ENCODE measurements around the gene CACNA1E.

Gene CACNA1E

DNA sequence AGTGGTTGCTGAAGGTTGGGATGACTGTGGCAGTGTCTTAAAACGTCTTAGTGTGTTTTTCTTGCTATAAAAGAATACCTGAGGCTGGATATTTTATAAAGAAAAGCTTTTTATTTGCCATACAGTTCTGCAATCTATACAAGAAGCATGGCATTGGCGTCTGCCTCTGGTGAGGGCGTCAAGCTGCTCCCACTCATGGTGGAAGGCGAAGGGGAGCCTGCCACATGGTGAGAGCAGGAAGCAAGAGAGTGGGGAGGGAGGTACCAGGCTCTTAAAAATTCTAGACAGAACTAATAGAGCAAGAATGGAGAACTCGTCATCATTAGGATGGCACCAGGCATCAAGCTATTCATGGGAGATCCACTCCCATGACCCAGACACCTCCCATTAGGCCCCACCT is 140.5 kb downstream of the CACNA1E start:
- no peaks in the 10 kb centered on the region for H3K27me3 ChIP-seq
- H3K9me3 ChIP-seq = no peaks in the 10 kb centered on the region
- no peak overlapping the region for H3K4me3 ChIP-seq
- H3K4me2 ChIP-seq = no peak overlapping the region
- no peak overlapping the region for H3K9ac ChIP-seq
- no peak for TF ChIP-seq Cebpa-rat (IDR thresholded peaks at IDR 0.05)
- no peaks in the 10 kb centered on the region for H3K36me3 ChIP-seq
- no peaks in the 10 kb centered on the region for H3K4me1 ChIP-seq
- H3K27ac ChIP-seq = no peak overlapping the region
- no peaks in the 10 kb centered on the region for H4K20me1 ChIP-seq

- Histone ChIP-seq H3K36me3 (no peaks in the 10 kb centered on the region), H3K9me3 (no peaks in the 10 kb centered on the region), H3K27me3 (no peaks in the 10 kb centered on the region), H3K4me3 (no peak overlapping the region), H3K4me2 (no peak overlapping the region), H3K27ac (no peak overlapping the region), H3K4me1 (no peaks in the 10 kb centered on the region), H3K9ac (no peak overlapping the region), H4K20me1 (no peaks in the 10 kb centered on the region)
- TF ChIP-seq Cebpa-rat (IDR thresholded peaks at IDR 0.05) = no peak
These were observed 143.1 kb downstream of the CACNA1E start for GRCh38 chr1:181626279-181626938.

- Histone ChIP-seq H4K20me1 (no peaks in the 10 kb centered on the region), H3K4me1 (no peaks in the 10 kb centered on the region), H3K9ac (no peak overlapping the region), H3K36me3 (no peaks in the 10 kb centered on the region), H3K4me2 (no peak overlapping the region), H3K27ac (no peak overlapping the region), H3K4me3 (no peak overlapping the region), H3K27me3 (no peaks in the 10 kb centered on the region), H3K9me3 (no peaks in the 10 kb centered on the region)
- TF ChIP-seq Cebpa-rat (IDR thresholded peaks at IDR 0.05) = no peak
These were observed 147.1 kb downstream of the CACNA1E start for GRCh38 chr1:181630398-181630797.

DNA sequence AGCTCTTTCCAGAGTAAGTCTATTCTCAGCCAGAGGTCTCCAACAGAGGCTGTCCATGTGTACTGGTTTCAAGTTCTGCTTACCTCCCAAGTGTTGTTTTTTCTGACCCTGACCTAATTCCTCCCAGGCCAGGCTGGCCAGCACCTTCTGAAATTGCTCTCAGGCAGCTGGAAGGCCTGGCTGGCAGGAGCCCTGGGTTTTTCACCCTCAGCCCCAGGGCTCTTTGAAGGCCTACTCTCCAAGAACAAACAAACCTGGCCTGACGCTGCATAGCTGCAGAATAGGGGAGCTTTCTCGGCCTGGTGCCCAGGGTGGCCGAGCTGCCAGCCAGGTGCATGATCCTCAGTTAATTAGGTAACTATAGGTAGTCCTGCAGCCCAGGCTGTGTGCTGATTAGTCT is 147.5 kb downstream of the CACNA1E start:
- no peaks in the 10 kb centered on the region for H3K36me3 ChIP-seq
- H3K4me3 ChIP-seq = no peak overlapping the region
- H3K4me1 ChIP-seq = no peaks in the 10 kb centered on the region
- no peaks in the 10 kb centered on the region for H4K20me1 ChIP-seq
- no peaks in the 10 kb centered on the region for H3K9me3 ChIP-seq
- H3K27me3 ChIP-seq = no peaks in the 10 kb centered on the region
- no peak for TF ChIP-seq Cebpa-rat (IDR thresholded peaks at IDR 0.05)
- no peak overlapping the region for H3K27ac ChIP-seq
- no peak overlapping the region for H3K4me2 ChIP-seq
- no peak overlapping the region for H3K9ac ChIP-seq

DNA sequence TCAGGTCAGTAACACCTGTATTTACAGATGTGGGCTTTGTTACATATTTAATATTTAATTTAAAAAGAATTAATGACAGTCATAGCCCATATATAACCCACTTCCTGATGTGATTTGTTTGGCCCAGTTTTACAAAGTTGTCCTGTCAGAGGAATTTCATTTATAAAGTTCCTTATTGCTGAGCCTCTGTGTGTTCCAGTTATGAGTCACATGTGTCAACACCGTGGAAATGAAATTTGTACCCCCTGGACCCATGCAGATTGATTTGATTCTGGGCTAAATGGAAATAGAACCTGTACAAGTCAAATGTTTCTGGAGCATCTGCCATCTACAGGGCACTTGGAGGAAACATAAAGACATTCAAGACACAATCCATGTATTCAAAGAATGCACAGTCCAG is 149.2 kb downstream of the CACNA1E start:
- Histone ChIP-seq H3K4me3 (no peak overlapping the region), H3K36me3 (no peaks in the 10 kb centered on the region), H3K4me2 (no peak overlapping the region), H3K27me3 (no peaks in the 10 kb centered on the region), H3K27ac (no peak overlapping the region), H3K9ac (no peak overlapping the region), H3K9me3 (no peaks in the 10 kb centered on the region), H3K4me1 (no peaks in the 10 kb centered on the region), H4K20me1 (no peaks in the 10 kb centered on the region)
- no peak for TF ChIP-seq Cebpa-rat (IDR thresholded peaks at IDR 0.05)

- H3K4me3 ChIP-seq = no peak overlapping the region
- H3K27ac ChIP-seq = no peak overlapping the region
- no peaks in the 10 kb centered on the region for H3K9me3 ChIP-seq
- no peak overlapping the region for H3K4me2 ChIP-seq
- H3K9ac ChIP-seq = no peak overlapping the region
- no peaks in the 10 kb centered on the region for H3K27me3 ChIP-seq
- no peaks in the 10 kb centered on the region for H3K4me1 ChIP-seq
- no peaks in the 10 kb centered on the region for H4K20me1 ChIP-seq
- no peak for TF ChIP-seq Cebpa-rat (IDR thresholded peaks at IDR 0.05)
- no peaks in the 10 kb centered on the region for H3K36me3 ChIP-seq
These were observed 149.6 kb downstream of the CACNA1E start for GRCh38 chr1:181632960-181633359.

DNA sequence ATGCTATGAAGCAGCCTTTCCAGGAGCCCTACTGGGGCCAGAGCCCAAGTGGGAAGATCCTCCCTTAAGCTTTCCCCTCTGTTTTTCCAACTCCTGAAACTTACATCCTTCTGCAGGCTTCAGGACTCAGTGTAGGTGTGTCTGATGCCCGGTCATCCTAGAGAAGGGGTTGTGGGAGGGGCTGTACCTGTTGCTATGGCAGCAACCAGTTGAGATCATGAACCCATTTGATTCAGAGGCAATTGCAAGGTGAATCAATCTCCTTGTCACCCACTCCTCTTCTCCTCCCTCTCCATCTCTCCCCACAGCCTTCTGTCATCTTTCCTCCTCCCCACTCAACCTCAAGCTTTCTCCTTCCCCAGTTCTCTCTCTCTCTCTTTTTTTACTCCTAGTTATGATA is 151.8 kb downstream of the CACNA1E start:
- Histone ChIP-seq H3K27me3 (no peaks in the 10 kb centered on the region), H3K9me3 (no peaks in the 10 kb centered on the region), H3K36me3 (no peaks in the 10 kb centered on the region), H3K9ac (no peak overlapping the region), H4K20me1 (no peaks in the 10 kb centered on the region), H3K4me1 (no peaks in the 10 kb centered on the region), H3K4me3 (no peak overlapping the region), H3K27ac (no peak overlapping the region), H3K4me2 (no peak overlapping the region)
- TF ChIP-seq Cebpa-rat (IDR thresholded peaks at IDR 0.05) = no peak

GRCh38 chr1:181637998-181638397 is 154.7 kb downstream of the CACNA1E start:
- Histone ChIP-seq H4K20me1 (no peaks in the 10 kb centered on the region), H3K9ac (no peak overlapping the region), H3K27me3 (no peaks in the 10 kb centered on the region), H3K4me1 (no peaks in the 10 kb centered on the region), H3K4me2 (no peak overlapping the region), H3K9me3 (no peaks in the 10 kb centered on the region), H3K27ac (no peak overlapping the region), H3K36me3 (no peaks in the 10 kb centered on the region), H3K4me3 (no peak overlapping the region)
- TF ChIP-seq Cebpa-rat (IDR thresholded peaks at IDR 0.05) = no peak

DNA sequence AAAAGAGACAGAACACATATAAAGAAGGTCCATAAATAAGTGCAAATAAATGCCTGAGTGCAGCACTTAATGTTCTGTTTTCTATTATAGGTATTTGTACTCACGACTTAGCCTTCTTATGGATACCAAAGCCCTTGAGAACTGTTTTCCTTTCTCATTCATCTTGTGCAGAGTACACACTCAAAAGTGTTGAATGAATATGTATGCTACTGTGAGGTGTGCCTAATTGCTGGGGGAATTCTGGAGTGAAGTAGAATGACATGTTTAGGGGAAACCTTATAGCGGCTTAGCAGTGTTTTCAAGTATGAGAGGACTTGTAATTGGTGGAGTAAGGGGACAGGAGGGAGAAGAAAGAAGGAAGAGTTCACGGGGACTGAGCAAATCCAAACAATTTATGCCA is 157.6 kb downstream of the CACNA1E start:
- H3K27me3 ChIP-seq = no peaks in the 10 kb centered on the region
- no peak overlapping the region for H3K9ac ChIP-seq
- H3K9me3 ChIP-seq = no peaks in the 10 kb centered on the region
- H3K4me2 ChIP-seq = no peak overlapping the region
- no peak overlapping the region for H3K4me3 ChIP-seq
- H3K36me3 ChIP-seq = no peaks in the 10 kb centered on the region
- no peaks in the 10 kb centered on the region for H3K4me1 ChIP-seq
- no peak overlapping the region for H3K27ac ChIP-seq
- no peaks in the 10 kb centered on the region for H4K20me1 ChIP-seq
- TF ChIP-seq Cebpa-rat (IDR thresholded peaks at IDR 0.05) = no peak

- H3K9me3 ChIP-seq = no peaks in the 10 kb centered on the region
- no peaks in the 10 kb centered on the region for H3K4me1 ChIP-seq
- H4K20me1 ChIP-seq = no peaks in the 10 kb centered on the region
These were observed 160.3 kb downstream of the CACNA1E start for GRCh38 chr1:181643631-181644030.

GRCh38 chr1:181645171-181645570 is 161.9 kb downstream of the CACNA1E start:
- no peak overlapping the region for H3K27ac ChIP-seq
- H3K9me3 ChIP-seq = no peaks in the 10 kb centered on the region
- H3K4me3 ChIP-seq = no peak overlapping the region
- TF ChIP-seq Cebpa-rat (IDR thresholded peaks at IDR 0.05) = no peak
- no peaks in the 10 kb centered on the region for H3K4me1 ChIP-seq
- H3K4me2 ChIP-seq = no peak overlapping the region
- no peaks in the 10 kb centered on the region for H3K27me3 ChIP-seq
- H3K9ac ChIP-seq = no peak overlapping the region
- H4K20me1 ChIP-seq = no peaks in the 10 kb centered on the region
- no peaks in the 10 kb centered on the region for H3K36me3 ChIP-seq

More at GRCh38 chr1:181643631-181644030, 160.3 kb downstream of the CACNA1E start:
- no peaks in the 10 kb centered on the region for H3K27me3 ChIP-seq
- no peak overlapping the region for H3K27ac ChIP-seq
- no peak overlapping the region for H3K4me3 ChIP-seq
- no peaks in the 10 kb centered on the region for H3K36me3 ChIP-seq
- no peak overlapping the region for H3K4me2 ChIP-seq
- no peak for TF ChIP-seq Cebpa-rat (IDR thresholded peaks at IDR 0.05)
- no peak overlapping the region for H3K9ac ChIP-seq
